ENCODE data around the gene CCR7.
"Not testable (repeated sequence)": the region's sequence is repeated elsewhere in the genome, so short reads cannot be mapped to it uniquely, and the experiment has no call there.

CCR7 gene

GRCh38 chr17:40552806-40553693, 12.2 kb downstream of the CCR7 start:
- in situ Hi-C loops (cut with MboI; ENCODE audit: low sequenced_read_pairs), result no loop called here

- in situ Hi-C loops (cut with MboI; ENCODE audit: low sequenced_read_pairs), result no loop called here
Observed at GRCh38 chr17:40551879-40552768, 13.1 kb downstream of the CCR7 start.

GRCh38 chr17:40551091-40551878, 14.0 kb downstream of the CCR7 start:
- in situ Hi-C loops (cut with MboI; ENCODE audit: low sequenced_read_pairs), result no loop called here

GRCh38 chr17:40550608-40551007, 14.7 kb downstream of the CCR7 start:
- in situ Hi-C loops (cut with MboI; ENCODE audit: low sequenced_read_pairs), result no loop called here

- in situ Hi-C loops (cut with MboI; ENCODE audit: low sequenced_read_pairs), result no loop called here
Observed at GRCh38 chr17:40548982-40549685, 16.1 kb downstream of the CCR7 start.

GRCh38 chr17:40548491-40548981, 16.7 kb downstream of the CCR7 start:
- in situ Hi-C loops (cut with MboI; ENCODE audit: low sequenced_read_pairs), result no loop called here

- in situ Hi-C loops (cut with MboI; ENCODE audit: low sequenced_read_pairs), result no loop called here
Observed at GRCh38 chr17:40547785-40548478, 17.3 kb downstream of the CCR7 start.

GRCh38 chr17:40547079-40547784, 18.0 kb downstream of the CCR7 start:
- in situ Hi-C loops (cut with MboI; ENCODE audit: low sequenced_read_pairs), result no loop called here

GRCh38 chr17:40546497-40546896, 18.8 kb downstream of the CCR7 start:
- in situ Hi-C loops (cut with MboI; ENCODE audit: low sequenced_read_pairs), result not testable (repeated sequence)

GRCh38 chr17:40545660-40546059, 19.6 kb downstream of the CCR7 start:
- in situ Hi-C loops (cut with MboI; ENCODE audit: low sequenced_read_pairs), result no loop called here

- in situ Hi-C loops (cut with MboI; ENCODE audit: low sequenced_read_pairs), result no loop called here
Observed at GRCh38 chr17:40542558-40543411, 22.5 kb downstream of the CCR7 start.

GRCh38 chr17:40541873-40542557, 23.3 kb downstream of the CCR7 start:
- in situ Hi-C loops (cut with MboI; ENCODE audit: low sequenced_read_pairs), result no loop called here

- in situ Hi-C loops (cut with MboI; ENCODE audit: low sequenced_read_pairs), result no loop called here
Observed at GRCh38 chr17:40541060-40541872, 24.0 kb downstream of the CCR7 start.

GRCh38 chr17:40540448-40540847, 24.8 kb downstream of the CCR7 start:
- in situ Hi-C loops (cut with MboI; ENCODE audit: low sequenced_read_pairs), result no loop called here

GRCh38 chr17:40539711-40540411, 25.4 kb downstream of the CCR7 start:
- in situ Hi-C loops (cut with MboI; ENCODE audit: low sequenced_read_pairs), result loop anchor here (10.0 kb wide), 1 partner anchor 145 kb away; no protein-coding TSS in a partner anchor
